HG02852 (cell line): ENCODE data around the gene CHRM1.

Experiments
- ATAC-seq: cut with Tn5 transposase; IDR thresholded peaks from one replicate; pipeline ENCODE4 v1.9.1; 2021; ENCODE audit warnings: mild to moderate bottlenecking, moderate library complexity; ENCODE audit not compliant: unreplicated experiment

Gene CHRM1

GRCh38 chr11:62925745-62926679 is 4.8 kb upstream of the CHRM1 start:
- ATAC-seq = no peak

GRCh38 chr11:62925308-62925707 is 4.1 kb upstream of the CHRM1 start:
- no peak for ATAC-seq

GRCh38 chr11:62923601-62924411 is 2.6 kb upstream of the CHRM1 start:
- no peak for ATAC-seq

GRCh38 chr11:62922653-62923431 is 1.7 kb upstream of the CHRM1 start:
- no peak for ATAC-seq

- no peak for ATAC-seq
Measured at GRCh38 chr11:62922189-62922589, 1.0 kb upstream of the CHRM1 start.

- ATAC-seq = no peak
Measured at GRCh38 chr11:62921573-62922188, 518 bp upstream of the CHRM1 start.

GRCh38 chr11:62919898-62920640 is 1.1 kb downstream of the CHRM1 start:
- no peak for ATAC-seq

- no peak for ATAC-seq
Measured at GRCh38 chr11:62919476-62919875, 1.7 kb downstream of the CHRM1 start.

- ATAC-seq = no peak
Measured at GRCh38 chr11:62918531-62918930, 2.6 kb downstream of the CHRM1 start.

GRCh38 chr11:62917906-62918502 is 3.2 kb downstream of the CHRM1 start:
- no peak for ATAC-seq

GRCh38 chr11:62914416-62914815 is 6.7 kb downstream of the CHRM1 start:
- ATAC-seq = no peak

- no peak for ATAC-seq
Measured at GRCh38 chr11:62912268-62912667, 8.9 kb downstream of the CHRM1 start.

GRCh38 chr11:62911137-62912130 is 9.7 kb downstream of the CHRM1 start:
- ATAC-seq = no peak

- ATAC-seq = no peak
Measured at GRCh38 chr11:62910141-62910882, 10.9 kb downstream of the CHRM1 start.

- ATAC-seq = no peak
Measured at GRCh38 chr11:62909107-62909894, 11.9 kb downstream of the CHRM1 start.

- no peak for ATAC-seq
Measured at GRCh38 chr11:62908468-62909072, 12.6 kb downstream of the CHRM1 start.
